RWPE2 (cell line): ENCODE measurements around the gene GPR37L1.

Experiments used
- ATAC-seq: fragments of 200-7000 bp; cut with Tn5 transposase; 3 replicates; pipeline ENCODE4 v1.9.1; 2021; ENCODE audit warnings: low read depth
- DNase-seq: peaks from one replicate; pipeline ENCODE4 v3.0.0-alpha.2; 2020; ENCODE audit warnings: low spot score
- H3K27ac ChIP-seq: fragments of 450-650 bp; 2 replicates; pipeline ENCODE4 v1.5.1; 2017; ENCODE audit warnings: mild to moderate bottlenecking; ENCODE audit not compliant: poor library complexity, severe bottlenecking
- H3K27me3 ChIP-seq: fragments of 250-450 bp; sonication (Bioruptor Pico); 2 replicates; pipeline ENCODE4 v1.5.1; 2021; ENCODE audit warnings: mild to moderate bottlenecking, moderate library complexity; ENCODE audit not compliant: insufficient read depth, poor library complexity, severe bottlenecking
- H3K36me3 ChIP-seq: fragments of 250-450 bp; sonication (Bioruptor Pico); 2 replicates; pipeline ENCODE4 v1.5.1; 2020; ENCODE audit warnings: low read depth, mild to moderate bottlenecking, moderate library complexity
- H3K4me1 ChIP-seq: fragments of 250-450 bp; sonication (Bioruptor Pico); 2 replicates; pipeline ENCODE4 v1.5.1; 2021; ENCODE audit warnings: mild to moderate bottlenecking, moderate library complexity; ENCODE audit not compliant: insufficient read depth, poor library complexity, severe bottlenecking
- H3K4me3 ChIP-seq: fragments of 250-450 bp; sonication (Bioruptor Pico); 2 replicates; pipeline ENCODE4 v1.5.1; 2021; ENCODE audit warnings: mild to moderate bottlenecking, moderate library complexity; ENCODE audit not compliant: severe bottlenecking
- H3K9me3 ChIP-seq: fragments of 250-450 bp; sonication (Bioruptor Pico); 2 replicates; pipeline ENCODE4 v1.5.1; 2021; ENCODE audit warnings: mild to moderate bottlenecking, moderate library complexity; ENCODE audit not compliant: severe bottlenecking
- TF ChIP-seq, protein P1 (sequence below): fragments of 450-650 bp; IDR thresholded peaks from one replicate; pipeline ENCODE4 v1.5.1; 2017; ENCODE audit warnings: mild to moderate bottlenecking, moderate library complexity; ENCODE audit not compliant: poor library complexity, severe bottlenecking

The GPR37L1 gene

DNA sequence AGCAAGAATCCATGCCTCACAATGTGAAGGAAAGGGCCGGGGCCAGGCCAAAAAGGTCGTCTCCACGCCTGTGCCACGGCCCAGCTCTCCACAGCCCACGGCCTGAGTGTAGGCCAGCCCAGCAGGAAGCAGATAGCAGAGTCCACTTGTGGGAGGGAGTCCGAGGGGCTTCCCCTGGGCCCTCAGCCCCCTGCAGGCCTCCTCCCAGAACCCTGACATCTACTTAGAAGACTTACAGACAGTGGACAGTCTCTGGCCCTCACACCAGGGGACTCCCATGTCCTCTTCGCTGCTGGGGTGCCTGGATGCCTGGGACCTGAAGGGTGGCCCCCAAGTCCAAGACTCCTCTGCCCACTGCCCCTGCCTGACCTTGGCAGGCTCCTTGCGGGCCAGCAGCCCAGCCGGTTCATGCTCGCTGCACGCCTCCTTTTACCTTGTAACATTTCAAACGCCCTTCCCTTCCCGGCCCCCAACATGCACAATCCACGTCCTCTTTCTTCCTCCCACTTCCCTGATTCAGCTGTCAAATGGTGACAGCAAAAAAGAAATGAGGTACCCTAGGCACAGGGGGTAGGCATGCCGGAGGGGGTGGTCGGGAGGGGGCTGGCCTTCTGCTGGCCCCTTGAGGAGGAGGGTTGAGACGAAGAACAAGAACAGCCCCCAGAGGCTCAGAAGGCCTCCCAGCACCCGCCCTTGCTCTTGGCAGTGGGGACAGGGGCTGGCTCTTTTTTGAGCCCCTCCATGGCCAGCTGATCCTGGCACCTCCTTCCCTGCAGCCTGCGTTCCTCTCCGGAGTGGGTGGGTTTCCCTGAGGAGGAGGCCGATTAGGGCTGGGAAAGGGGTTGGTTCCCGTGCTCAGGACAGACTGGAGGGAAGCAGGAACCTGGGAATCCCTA, 38.7 kb downstream of the GPR37L1 start:
- Histone ChIP-seq H3K27ac (no peak overlapping the region), H3K36me3 (no peaks in the 10 kb centered on the region), H3K9me3 (no peaks in the 10 kb centered on the region), H3K27me3 (no peaks in the 10 kb centered on the region), H3K4me1 (no peaks in the 10 kb centered on the region), H3K4me3 (no peak overlapping the region)
- TF ChIP-seq, protein P1, sequence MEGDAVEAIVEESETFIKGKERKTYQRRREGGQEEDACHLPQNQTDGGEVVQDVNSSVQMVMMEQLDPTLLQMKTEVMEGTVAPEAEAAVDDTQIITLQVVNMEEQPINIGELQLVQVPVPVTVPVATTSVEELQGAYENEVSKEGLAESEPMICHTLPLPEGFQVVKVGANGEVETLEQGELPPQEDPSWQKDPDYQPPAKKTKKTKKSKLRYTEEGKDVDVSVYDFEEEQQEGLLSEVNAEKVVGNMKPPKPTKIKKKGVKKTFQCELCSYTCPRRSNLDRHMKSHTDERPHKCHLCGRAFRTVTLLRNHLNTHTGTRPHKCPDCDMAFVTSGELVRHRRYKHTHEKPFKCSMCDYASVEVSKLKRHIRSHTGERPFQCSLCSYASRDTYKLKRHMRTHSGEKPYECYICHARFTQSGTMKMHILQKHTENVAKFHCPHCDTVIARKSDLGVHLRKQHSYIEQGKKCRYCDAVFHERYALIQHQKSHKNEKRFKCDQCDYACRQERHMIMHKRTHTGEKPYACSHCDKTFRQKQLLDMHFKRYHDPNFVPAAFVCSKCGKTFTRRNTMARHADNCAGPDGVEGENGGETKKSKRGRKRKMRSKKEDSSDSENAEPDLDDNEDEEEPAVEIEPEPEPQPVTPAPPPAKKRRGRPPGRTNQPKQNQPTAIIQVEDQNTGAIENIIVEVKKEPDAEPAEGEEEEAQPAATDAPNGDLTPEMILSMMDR, result no peak
- DNase-seq (no peak), ATAC-seq (no peak)

DNA sequence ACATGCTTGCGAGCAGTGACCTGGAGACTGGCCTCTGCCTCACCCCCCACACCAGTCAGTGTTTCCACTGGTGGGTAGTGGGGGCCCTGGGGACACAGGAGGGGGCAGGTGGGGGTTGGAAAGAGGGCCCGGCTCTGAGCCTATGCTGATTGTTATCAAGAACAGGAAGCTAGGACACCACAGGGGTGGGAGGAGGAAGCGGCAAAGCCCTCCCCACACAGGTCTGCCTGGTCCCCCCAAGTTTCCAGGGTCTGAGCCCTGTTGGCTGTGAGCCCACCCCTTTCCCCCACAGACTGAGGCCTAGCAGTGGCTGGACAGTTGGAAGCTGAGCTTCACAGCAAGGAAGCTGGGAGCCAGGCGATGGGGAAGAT, 39.3 kb downstream of the GPR37L1 start:
- Histone ChIP-seq H3K4me1 (no peaks in the 10 kb centered on the region), H3K4me3 (no peak overlapping the region), H3K9me3 (no peaks in the 10 kb centered on the region), H3K36me3 (no peaks in the 10 kb centered on the region), H3K27ac (no peak overlapping the region), H3K27me3 (no peaks in the 10 kb centered on the region)
- ATAC-seq (no peak), DNase-seq (no peak)
- TF ChIP-seq, protein P1, result no peak

DNA sequence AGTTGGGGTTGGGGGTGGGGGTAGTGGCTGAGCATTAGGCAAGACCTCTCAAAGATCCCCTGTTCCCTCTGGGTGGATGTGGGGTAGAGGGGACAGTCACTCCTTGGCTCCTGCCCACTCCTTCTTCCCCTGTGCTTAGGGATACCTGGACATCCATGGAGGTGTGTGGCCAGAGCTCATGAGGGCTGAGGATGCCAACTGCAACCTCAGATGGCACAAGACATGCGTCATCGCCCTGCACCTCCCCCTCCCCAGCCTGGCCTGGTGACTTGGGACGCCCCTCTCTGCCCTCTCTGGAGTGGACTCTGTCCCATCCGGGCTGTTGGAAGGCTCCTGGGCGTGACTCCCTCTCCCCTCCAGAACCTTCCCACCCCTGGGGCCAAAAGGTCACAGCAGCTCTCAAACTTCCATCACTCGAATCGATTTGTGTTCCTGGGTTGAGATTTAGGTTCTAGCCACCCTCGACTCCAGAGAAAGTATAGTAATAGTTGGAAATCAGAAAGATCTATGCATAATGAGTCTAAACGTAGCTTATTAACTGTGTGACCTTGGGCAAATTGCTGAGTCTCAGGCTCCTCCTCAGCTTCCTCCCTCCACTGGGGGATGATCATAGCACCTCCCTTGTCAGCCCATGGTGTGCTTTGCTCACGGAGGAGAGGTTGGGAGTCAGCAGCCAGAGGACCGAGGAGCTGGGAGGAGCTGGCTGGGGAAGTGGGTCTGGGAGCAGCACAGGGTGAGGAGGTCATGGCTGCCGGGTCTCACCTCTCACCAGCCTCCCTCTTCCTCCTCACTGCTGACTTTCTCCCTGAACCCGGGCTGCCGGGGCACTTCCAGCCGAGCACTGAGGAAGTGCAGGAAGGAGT, 39.9 kb downstream of the GPR37L1 start:
- Histone ChIP-seq H3K4me1 (no peaks in the 10 kb centered on the region), H3K27me3 (no peaks in the 10 kb centered on the region), H3K9me3 (no peaks in the 10 kb centered on the region), H3K4me3 (no peak overlapping the region), H3K36me3 (no peaks in the 10 kb centered on the region), H3K27ac (no peak overlapping the region)
- ATAC-seq (no peak), DNase-seq (no peak)
- TF ChIP-seq, protein P1, result no peak

DNA sequence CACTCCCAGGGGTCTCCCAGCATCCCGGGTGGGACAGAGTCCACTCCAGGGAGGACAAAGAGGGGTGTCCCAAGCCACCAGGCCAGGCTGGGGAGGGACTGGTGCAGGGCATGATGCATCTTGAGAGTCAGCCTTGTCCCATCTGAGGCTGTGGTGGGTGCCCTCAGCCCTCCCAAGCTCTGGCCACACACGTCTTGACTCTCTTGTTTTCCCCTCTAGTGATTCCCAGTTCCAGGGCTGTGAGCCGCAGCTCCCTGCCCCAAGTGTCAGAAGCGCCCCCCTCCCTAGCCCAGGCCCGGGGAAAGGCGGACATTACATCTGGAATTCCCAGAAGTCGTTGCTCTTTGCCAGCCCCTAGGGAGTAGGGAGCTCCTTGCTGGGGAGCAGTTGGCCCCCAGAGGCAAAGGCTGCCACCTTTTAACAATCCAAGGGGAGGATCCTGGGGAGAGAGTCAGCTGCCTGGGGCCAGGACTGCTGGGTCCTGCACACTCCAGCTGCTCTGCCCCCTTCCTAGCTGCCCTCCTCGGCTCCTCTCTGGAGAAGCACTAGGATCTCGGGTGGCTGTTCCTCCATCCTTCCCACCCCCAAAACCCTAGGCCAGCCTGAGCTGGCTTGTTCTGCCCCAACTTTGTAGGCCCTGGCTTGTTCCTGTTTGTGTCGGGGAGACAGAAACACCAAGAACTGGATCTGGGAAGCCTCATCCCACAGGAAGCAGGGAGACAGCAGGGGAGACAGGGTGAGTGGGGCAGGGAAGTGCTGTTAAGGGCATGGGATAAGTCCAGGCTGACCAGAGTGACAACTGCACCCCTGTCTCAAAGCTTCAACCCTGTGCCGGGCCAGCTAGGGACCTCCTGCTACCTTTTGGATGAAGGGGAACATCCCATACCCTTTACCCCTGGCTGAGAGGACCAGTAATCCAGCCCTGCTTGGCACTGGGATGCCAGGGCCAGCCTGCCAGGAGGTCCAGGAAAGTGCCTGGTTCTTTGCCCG, 40.9 kb downstream of the GPR37L1 start:
- Histone ChIP-seq H3K27ac (no peak overlapping the region), H3K36me3 (no peaks in the 10 kb centered on the region), H3K4me1 (no peaks in the 10 kb centered on the region), H3K27me3 (no peaks in the 10 kb centered on the region), H3K9me3 (no peaks in the 10 kb centered on the region), H3K4me3 (no peak overlapping the region)
- DNase-seq (no peak), ATAC-seq (no peak)
- TF ChIP-seq, protein P1, result no peak
